Measurements from ENCODE around the gene NEXMIF. TPM values are rescaled to one million over a fixed set of nuclear protein-coding genes. Genes with fewer than 3 reads are reported as not detected.
"Not testable (repeated sequence)": the region's sequence is repeated elsewhere in the genome, so short reads cannot be mapped to it uniquely, and the experiment has no call there.

NEXMIF gene
- total RNA-seq (1 to 10 TPM; 1.0 to 3.1 (median 2.0) TPM), polyA plus RNA-seq (under 1 TPM; 0.13 to 0.73 TPM)
- long read RNA-seq, donor 1, full-length matches to known transcripts: 1 of 2 reads
- long read RNA-seq, donor 1, partial matches to known transcripts: 0 of 2 reads
- long read RNA-seq, donor 1, other reads (novel, unspliced or antisense): 1 of 2 reads
- long read RNA-seq, donor 2: 0 reads
- long read RNA-seq, donor 3: 0 reads

GRCh38 chrX:74925225-74926088 lies at the start of gene NEXMIF:
Gene NEXMIF, minus strand, starts transcription at chrX:74925452.
- WGBS, 3 donors: 30 to 43% (median 32%) methylated on average over 44 to 48 of the region's 48 CpGs
- no peaks in the 10 kb centered on the region for H3K27me3 ChIP-seq
- intact Hi-C loops (cut with DNase I): no loop called here
- TF ChIP-seq CTCF (IDR thresholded peaks at IDR 0.05) (no peak), POLR2A (IDR thresholded peaks at IDR 0.05) (no peak), EP300 (IDR thresholded peaks at IDR 0.05) (no peak)
- H3K4me3 ChIP-seq: peak within 1 kb of the TSS; percentile 46
- no peaks in the 10 kb centered on the region for H3K9me3 ChIP-seq
- DNase-seq: peak in 4 of 5 donors; percentile 9 to 25 (median 22)
- H3K4me1 ChIP-seq (ENCODE audit: insufficient read depth): no peaks in the 10 kb centered on the region
- no peaks in the 10 kb centered on the region for H3K36me3 ChIP-seq
- H3K27ac ChIP-seq: peak within 1 kb of the TSS; percentile 16 to 53

- intact Hi-C loops (cut with DNase I): not testable (repeated sequence)
Observed at GRCh38 chrX:74961962-74962361, 36.7 kb upstream of the NEXMIF start.

GRCh38 chrX:74949717-74950116 lies 24.5 kb upstream of the NEXMIF start:
- intact Hi-C loops (cut with DNase I): no loop called here
- no peak for DNase-seq
- Histone ChIP-seq H3K27me3 (no peaks in the 10 kb centered on the region), H3K4me1 (ENCODE audit: insufficient read depth) (no peaks in the 10 kb centered on the region), H3K36me3 (no peaks in the 10 kb centered on the region), H3K9me3 (no peaks in the 10 kb centered on the region), H3K27ac (no peak overlapping the region), H3K4me3 (no peak overlapping the region)
- 71 to 81% (median 72%) methylated on average over 7 of the region's 7 CpGs for WGBS, 3 donors
- TF ChIP-seq EP300 (IDR thresholded peaks at IDR 0.05): no peak
- no peak for TF ChIP-seq POLR2A (IDR thresholded peaks at IDR 0.05)
- TF ChIP-seq CTCF (IDR thresholded peaks at IDR 0.05): no peak

More at GRCh38 chrX:74961962-74962361, 36.7 kb upstream of the NEXMIF start:
- DNase-seq; H3K9me3 ChIP-seq; H3K4me1 ChIP-seq (ENCODE audit: insufficient read depth); H3K27ac ChIP-seq; H3K27me3 ChIP-seq; H3K36me3 ChIP-seq; H3K4me3 ChIP-seq: not testable (repeated sequence)
- WGBS, 3 donors: 60 to 69% (median 64%) methylated on average over 3 of the region's 3 CpGs

- no peaks in the 10 kb centered on the region for H3K9me3 ChIP-seq
- DNase-seq: no peak
- TF ChIP-seq EP300 (IDR thresholded peaks at IDR 0.05) (no peak), CTCF (IDR thresholded peaks at IDR 0.05) (no peak), POLR2A (IDR thresholded peaks at IDR 0.05) (no peak)
- H3K36me3 ChIP-seq: no peaks in the 10 kb centered on the region
- H3K4me1 ChIP-seq (ENCODE audit: insufficient read depth): no peaks in the 10 kb centered on the region
- H3K27ac ChIP-seq: no peak overlapping the region
- no peak overlapping the region for H3K4me3 ChIP-seq
- intact Hi-C loops (cut with DNase I): no loop called here
- 45 to 65% (median 59%) methylated on average over 1 of the region's 1 CpG for WGBS, 3 donors
- no peaks in the 10 kb centered on the region for H3K27me3 ChIP-seq
Observed at GRCh38 chrX:74940414-74940813, 15.2 kb upstream of the NEXMIF start.

- Histone ChIP-seq H3K27ac (no peak overlapping the region), H3K36me3 (no peaks in the 10 kb centered on the region), H3K4me1 (ENCODE audit: insufficient read depth) (no peaks in the 10 kb centered on the region), H3K9me3 (no peaks in the 10 kb centered on the region), H3K27me3 (no peaks in the 10 kb centered on the region), H3K4me3 (no peak overlapping the region)
- TF ChIP-seq EP300 (IDR thresholded peaks at IDR 0.05) (no peak), POLR2A (IDR thresholded peaks at IDR 0.05) (no peak), CTCF (IDR thresholded peaks at IDR 0.05) (no peak)
- intact Hi-C loops (cut with DNase I): no loop called here
- DNase-seq: no peak
- 4 to 15% (median 15%) methylated on average over 2 of the region's 2 CpGs for WGBS, 3 donors
Observed at GRCh38 chrX:74931214-74931613, 6.0 kb upstream of the NEXMIF start.

All from ovary (tissue), 10 donors.